CD4-positive, alpha-beta T cell (primary cell): ENCODE measurements around the gene MAD2L1BP. TPM values are rescaled to one million over a fixed set of nuclear protein-coding genes. Genes with fewer than 3 reads are reported as not detected.
A peak's percentile ranks its signal among the peaks of the same experiment; 100 is the strongest.

Experiments
- ATAC-seq: fragments of 200-7000 bp; cut with Tn5 transposase; one replicate; pipeline ENCODE4 v1.10.0; 2022; ENCODE audit warnings: mild to moderate bottlenecking; ENCODE audit not compliant: poor library complexity
- CTCF ChIA-PET: fragments of 350-600 bp; sonication (Branson Sonifier 250); formaldehyde crosslinking; loops from one replicate; lab custom pipeline; 2021; ENCODE audit warnings: antibody characterized with exemption, inconsistent platforms; lab: Charles Lee
- POLR2A ChIA-PET: fragments of 350-600 bp; sonication (Branson Sonifier 250); formaldehyde crosslinking; loops from one replicate; lab custom pipeline; 2021; ENCODE audit warnings: antibody characterized with exemption, inconsistent platforms; lab: Charles Lee
- DNase-seq, 14 experiments: peaks; one replicate each; pipeline ENCODE4 v3.0.0-alpha.2; 2013 to 2020; ENCODE audit warnings: mixed read lengths in 2 of 14
- H3K27ac ChIP-seq, 2 donors: one replicate each; pipeline versions ENCODE4 v1.5.1 to v1.7.0; 2013; ENCODE audit warnings: low read length in 2 of 2, low read depth in 1 of 2, mild to moderate bottlenecking in 1 of 2
- H3K27me3 ChIP-seq, 2 experiments: 1 replicate in 1 of 2; 2 replicates in 1 of 2; pipeline versions ENCODE4 v1.6.1 to v1.7.0; 2013; ENCODE audit warnings: low read length in 2 of 2, control low read depth in 1 of 2, mild to moderate bottlenecking in 1 of 2, moderate library complexity in 1 of 2; ENCODE audit not compliant: insufficient read depth in 2 of 2, control insufficient read depth in 1 of 2
- H3K36me3 ChIP-seq: one replicate; pipeline ENCODE4 v1.6.1; 2013; ENCODE audit warnings: low read length, control low read depth; ENCODE audit not compliant: insufficient read depth
- H3K4me1 ChIP-seq: one replicate; pipeline ENCODE4 v1.6.1; 2013; ENCODE audit warnings: low read length, control low read depth; ENCODE audit not compliant: insufficient read depth
- H3K4me3 ChIP-seq: one replicate; pipeline ENCODE4 v1.5.1; 2013; ENCODE audit warnings: mild to moderate bottlenecking, low read length, moderate library complexity
- H3K9me3 ChIP-seq, 2 experiments: 1 replicate in 1 of 2; 2 replicates in 1 of 2; pipeline versions ENCODE4 v1.6.1 to v1.7.0; 2013; ENCODE audit warnings: low read length in 2 of 2, mild to moderate bottlenecking in 2 of 2, control low read depth in 1 of 2, moderate library complexity in 1 of 2; ENCODE audit not compliant: control insufficient read depth in 1 of 2, insufficient read depth in 1 of 2
- H3K27ac Mint-ChIP-seq: one replicate; pipeline ENCODE4 v1.8.0; 2020; ENCODE audit warnings: mixed read lengths
- H3K27me3 Mint-ChIP-seq: one replicate; pipeline ENCODE4 v1.8.0; 2021; ENCODE audit warnings: mixed read lengths
- H3K36me3 Mint-ChIP-seq: one replicate; pipeline ENCODE4 v1.8.0; 2021; ENCODE audit warnings: low read depth, mixed read lengths
- H3K4me1 Mint-ChIP-seq: one replicate; pipeline ENCODE4 v1.8.0; 2021; ENCODE audit warnings: low read depth, mixed read lengths
- H3K4me3 Mint-ChIP-seq: one replicate; pipeline ENCODE4 v1.8.0; 2020; ENCODE audit warnings: mild to moderate bottlenecking, mixed read lengths
- H3K9me3 Mint-ChIP-seq: one replicate; pipeline ENCODE4 v1.8.0; 2020; ENCODE audit warnings: mixed read lengths
- intact Hi-C, 2 experiments: fragments of 100-400 bp; cut with DNase I in 1 of 2; cut with micrococcal nuclease in 1 of 2; formaldehyde crosslinking; loops; one replicate each; pipeline versions ENCODE4 v1.15.1 to v1.9.0; 2023 to 2025; cut with DNase I, micrococcal nuclease
- total RNA-seq, 174 experiments: library from RNA in 2 of 174; stranded (reverse) in 2 of 174; gene quantifications; one replicate each; pipeline ENCODE4 v1.2.3 and lab custom pipeline; 2021 to 2026
- TF ChIP-seq, protein P1 (sequence below): fragments of 200-600 bp; IDR thresholded peaks from one replicate; pipeline ENCODE4 v1.8.0; 2022; ENCODE audit warnings: antibody characterized with exemption, mild to moderate bottlenecking

The MAD2L1BP gene
- total RNA-seq, 2 experiments from 2014 or later: 36.6 to 39.2 TPM

DNA sequence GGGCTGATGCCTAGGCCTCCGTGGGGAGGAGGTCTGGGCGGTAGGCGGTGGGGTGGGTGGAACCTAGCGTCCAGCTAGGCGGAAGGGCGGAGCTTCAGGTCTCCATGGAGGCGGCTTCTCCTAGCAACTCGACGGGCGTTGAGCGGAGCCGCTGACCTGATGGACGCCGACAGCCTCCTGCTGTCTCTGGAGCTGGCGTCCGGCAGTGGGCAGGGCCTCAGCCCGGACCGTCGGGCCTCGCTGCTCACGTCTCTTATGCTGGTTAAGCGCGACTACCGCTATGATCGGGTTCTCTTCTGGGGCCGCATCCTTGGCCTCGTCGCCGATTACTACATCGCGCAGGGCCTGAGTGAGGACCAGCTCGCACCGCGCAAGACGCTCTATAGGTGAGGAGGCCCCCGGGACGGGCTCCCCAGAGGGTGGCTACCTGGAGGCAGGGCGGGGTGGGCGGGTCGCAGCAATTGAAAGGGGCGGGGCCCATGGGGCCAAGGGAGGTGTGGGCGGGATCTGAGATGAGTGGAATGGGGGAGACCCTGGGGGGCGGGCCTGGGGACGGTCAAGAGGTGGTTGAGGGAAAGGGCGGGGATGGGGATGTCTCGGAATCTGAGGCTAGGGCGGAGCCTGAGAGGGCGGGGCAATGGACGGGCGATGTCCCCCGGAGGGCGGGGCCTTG is 9.4 kb downstream of the MAD2L1BP start, which contains the start of gene RSPH9:
RSPH9 (plus strand) TSS at position 97 of the 673 bp plus-strand sequence; CDS start at position 160, 63 bp downstream.
- intact Hi-C loops: no loop called here
- no peaks in the 10 kb centered on the region for H3K27me3 ChIP-seq
- peaks cover 27% of the 10 kb centered on the region for H3K36me3 Mint-ChIP-seq
- no peaks in the 10 kb centered on the region for H3K27me3 Mint-ChIP-seq
- H3K27ac Mint-ChIP-seq: peak within 1 kb of the TSS; percentile 67
- peak; percentile 29 to 81 (median 53) for DNase-seq
- H3K4me1 Mint-ChIP-seq: peaks cover 40% of the 10 kb centered on the region
- no peaks in the 10 kb centered on the region for H3K9me3 ChIP-seq
- TF ChIP-seq, protein P1, sequence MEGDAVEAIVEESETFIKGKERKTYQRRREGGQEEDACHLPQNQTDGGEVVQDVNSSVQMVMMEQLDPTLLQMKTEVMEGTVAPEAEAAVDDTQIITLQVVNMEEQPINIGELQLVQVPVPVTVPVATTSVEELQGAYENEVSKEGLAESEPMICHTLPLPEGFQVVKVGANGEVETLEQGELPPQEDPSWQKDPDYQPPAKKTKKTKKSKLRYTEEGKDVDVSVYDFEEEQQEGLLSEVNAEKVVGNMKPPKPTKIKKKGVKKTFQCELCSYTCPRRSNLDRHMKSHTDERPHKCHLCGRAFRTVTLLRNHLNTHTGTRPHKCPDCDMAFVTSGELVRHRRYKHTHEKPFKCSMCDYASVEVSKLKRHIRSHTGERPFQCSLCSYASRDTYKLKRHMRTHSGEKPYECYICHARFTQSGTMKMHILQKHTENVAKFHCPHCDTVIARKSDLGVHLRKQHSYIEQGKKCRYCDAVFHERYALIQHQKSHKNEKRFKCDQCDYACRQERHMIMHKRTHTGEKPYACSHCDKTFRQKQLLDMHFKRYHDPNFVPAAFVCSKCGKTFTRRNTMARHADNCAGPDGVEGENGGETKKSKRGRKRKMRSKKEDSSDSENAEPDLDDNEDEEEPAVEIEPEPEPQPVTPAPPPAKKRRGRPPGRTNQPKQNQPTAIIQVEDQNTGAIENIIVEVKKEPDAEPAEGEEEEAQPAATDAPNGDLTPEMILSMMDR: no peak
- peaks cover 15% of the 10 kb centered on the region for H3K4me1 ChIP-seq
- no peaks in the 10 kb centered on the region for H3K9me3 Mint-ChIP-seq
- no peak within 1 kb of the TSS for H3K27ac ChIP-seq
- peaks cover 21% of the 10 kb centered on the region for H3K36me3 ChIP-seq
- H3K4me3 Mint-ChIP-seq: peak within 1 kb of the TSS; percentile 86
- H3K4me3 ChIP-seq: peak within 1 kb of the TSS; percentile 55
- CTCF ChIA-PET: interaction anchor here (1.3 kb wide), 1 partner anchor 22 kb away, joined by 6 read pairs; no protein-coding TSS in a partner anchor
- peak; percentile 86 for ATAC-seq
- POLR2A ChIA-PET: interaction anchor here (1.1 to 1.8 kb wide), 3 partner anchors 9 to 21 kb away, joined by 3 to 19 read pairs (median 10); partner anchors contain the start of genes GTPBP2 and MAD2L1BP

DNA sequence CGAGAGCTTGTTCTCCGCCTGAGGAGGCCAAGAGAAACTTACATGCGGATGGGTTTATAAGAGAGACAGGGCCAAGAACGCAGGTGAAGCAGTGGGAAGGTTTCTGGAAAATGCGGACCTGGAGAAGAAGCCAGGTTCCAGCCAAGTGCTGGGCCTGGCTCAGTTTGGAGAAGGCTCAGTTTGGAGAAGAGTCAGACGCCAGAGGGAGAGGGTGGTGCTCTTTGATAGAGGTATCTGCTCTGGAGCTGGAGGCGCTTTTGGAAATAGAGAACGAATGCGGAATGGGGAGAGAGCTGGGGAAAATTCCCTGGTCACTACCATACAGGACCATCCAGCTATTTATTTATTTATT is 9.9 kb downstream of the MAD2L1BP start:
- Histone ChIP-seq H3K4me3 (peak overlapping the region; percentile 55), H3K9me3 (no peaks in the 10 kb centered on the region), H3K36me3 (peaks cover 16% of the 10 kb centered on the region), H3K4me1 (peaks cover 15% of the 10 kb centered on the region), H3K27ac (no peak overlapping the region), H3K27me3 (no peaks in the 10 kb centered on the region)
- no peak for ATAC-seq
- Mint-ChIP-seq H3K9me3 (no peaks in the 10 kb centered on the region), H3K4me3 (peak overlapping the region; percentile 86), H3K36me3 (peaks cover 22% of the 10 kb centered on the region), H3K4me1 (peaks cover 35% of the 10 kb centered on the region), H3K27ac (peak overlapping the region; percentile 67), H3K27me3 (no peaks in the 10 kb centered on the region)
- intact Hi-C loops: no loop called here
- no peak for DNase-seq
- ChIA-PET POLR2A (interaction anchor here (1.1 to 1.8 kb wide), 3 partner anchors 10 to 22 kb away, joined by 3 to 19 read pairs (median 10); partner anchors contain the start of genes GTPBP2 and MAD2L1BP), CTCF (interaction anchor here (0.6 kb wide), 1 partner anchor 1584 kb away, joined by 3 read pairs; no protein-coding TSS in a partner anchor)
- TF ChIP-seq, protein P1: no peak

DNA sequence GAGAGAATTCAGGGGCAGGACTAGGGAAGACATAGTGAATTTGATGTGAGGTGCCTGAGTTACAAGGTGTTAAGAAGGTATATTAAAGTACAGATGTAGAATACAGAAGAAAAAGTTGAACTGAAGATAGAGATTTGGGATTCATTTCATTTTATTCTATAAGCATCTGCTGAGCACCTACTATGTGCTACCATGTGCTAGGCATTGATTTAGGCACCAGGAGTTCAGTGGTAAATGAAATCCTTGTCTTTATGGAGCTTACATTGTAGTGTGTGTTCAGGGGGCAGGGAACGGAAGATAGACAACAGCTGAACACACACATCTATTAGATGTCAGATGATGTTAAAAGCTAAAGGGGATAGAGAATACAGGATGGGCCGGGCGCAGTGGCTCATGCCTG is 12.0 kb downstream of the MAD2L1BP start:
- no peak overlapping the region for H3K4me3 ChIP-seq
- H3K27ac ChIP-seq: no peak overlapping the region
- H3K4me1 Mint-ChIP-seq: peaks cover 24% of the 10 kb centered on the region
- peaks cover under 1% of the 10 kb centered on the region for H3K36me3 ChIP-seq
- ChIA-PET CTCF (interaction anchor here (2.1 kb wide), 1 partner anchor 19 kb away, joined by 6 read pairs; no protein-coding TSS in a partner anchor), POLR2A (interaction anchor here (0.8 kb wide), 1 partner anchor 11 kb away, joined by 4 read pairs; no protein-coding TSS in a partner anchor)
- H3K4me3 Mint-ChIP-seq: no peak overlapping the region
- ATAC-seq (no peak), DNase-seq (no peak)
- intact Hi-C loops: no loop called here
- H3K4me1 ChIP-seq: peaks cover 11% of the 10 kb centered on the region
- no peaks in the 10 kb centered on the region for H3K9me3 ChIP-seq
- peaks cover 6% of the 10 kb centered on the region for H3K36me3 Mint-ChIP-seq
- no peaks in the 10 kb centered on the region for H3K27me3 ChIP-seq
- no peaks in the 10 kb centered on the region for H3K9me3 Mint-ChIP-seq
- TF ChIP-seq, protein P1: no peak
- no peaks in the 10 kb centered on the region for H3K27me3 Mint-ChIP-seq
- H3K27ac Mint-ChIP-seq: no peak overlapping the region
